Measurements from ENCODE around the gene HK1. TPM values are rescaled to one million over a fixed set of nuclear protein-coding genes. Genes with fewer than 3 reads are reported as not detected.

HK1 gene
- total RNA-seq, 1 donor from 2014 or later = 219 TPM

GRCh38 chr10:69363666-69364065 is 85.4 kb downstream of the HK1 start:
- Histone ChIP-seq H3K4me1 (peaks cover 57% of the 10 kb centered on the region), H3K36me3 (peaks cover 41% of the 10 kb centered on the region), H3K27ac (replicated peaks) (peak overlapping the region; percentile 78), H3K4me3 (no peak overlapping the region), H3K27me3 (ENCODE audit: low read depth) (no peaks in the 10 kb centered on the region), H3K9me3 (replicated peaks) (no peaks in the 10 kb centered on the region)
- intact Hi-C loops (cut with micrococcal nuclease) = no loop called here
- TF ChIP-seq CTCF (IDR thresholded peaks at IDR 0.05; ENCODE audit: borderline replicate concordance) = no peak
- no peak for DNase-seq

- intact Hi-C loops (cut with micrococcal nuclease) = no loop called here
- TF ChIP-seq CTCF (IDR thresholded peaks at IDR 0.05; ENCODE audit: borderline replicate concordance) = peak; percentile 16
- Histone ChIP-seq H3K4me1 (peaks cover 50% of the 10 kb centered on the region), H3K27ac (replicated peaks) (no peak overlapping the region), H3K36me3 (peaks cover 49% of the 10 kb centered on the region), H3K27me3 (ENCODE audit: low read depth) (no peaks in the 10 kb centered on the region), H3K4me3 (no peak overlapping the region), H3K9me3 (replicated peaks) (no peaks in the 10 kb centered on the region)
- DNase-seq = no peak
Measured at GRCh38 chr10:69364232-69364940, 86.1 kb downstream of the HK1 start.

GRCh38 chr10:69366738-69367137 is 88.4 kb downstream of the HK1 start:
- Histone ChIP-seq H3K9me3 (replicated peaks) (no peaks in the 10 kb centered on the region), H3K4me3 (no peak overlapping the region), H3K27me3 (ENCODE audit: low read depth) (no peaks in the 10 kb centered on the region), H3K27ac (replicated peaks) (no peak overlapping the region), H3K36me3 (peaks cover 72% of the 10 kb centered on the region), H3K4me1 (peaks cover 27% of the 10 kb centered on the region)
- intact Hi-C loops (cut with micrococcal nuclease) = no loop called here
- DNase-seq = no peak
- TF ChIP-seq CTCF (IDR thresholded peaks at IDR 0.05; ENCODE audit: borderline replicate concordance) = no peak

- H3K4me3 ChIP-seq = no peak overlapping the region
- TF ChIP-seq CTCF (IDR thresholded peaks at IDR 0.05; ENCODE audit: borderline replicate concordance) = no peak
- H3K9me3 ChIP-seq (replicated peaks) = no peaks in the 10 kb centered on the region
- peaks cover 79% of the 10 kb centered on the region for H3K36me3 ChIP-seq
- DNase-seq = no peak
- no peak overlapping the region for H3K27ac ChIP-seq (replicated peaks)
- H3K27me3 ChIP-seq (ENCODE audit: low read depth) = no peaks in the 10 kb centered on the region
- intact Hi-C loops (cut with micrococcal nuclease) = no loop called here
- H3K4me1 ChIP-seq = peaks cover 19% of the 10 kb centered on the region
Measured at GRCh38 chr10:69367469-69367868, 89.2 kb downstream of the HK1 start.

- intact Hi-C loops (cut with micrococcal nuclease) = loop anchor here (10.0 kb wide), 1 partner anchor 48 kb away; no protein-coding TSS in a partner anchor
- DNase-seq = no peak
- Histone ChIP-seq H3K9me3 (replicated peaks) (no peaks in the 10 kb centered on the region), H3K27me3 (ENCODE audit: low read depth) (no peaks in the 10 kb centered on the region), H3K4me3 (no peak overlapping the region), H3K4me1 (peaks cover 31% of the 10 kb centered on the region), H3K27ac (replicated peaks) (no peak overlapping the region), H3K36me3 (peaks cover 75% of the 10 kb centered on the region)
- TF ChIP-seq CTCF (IDR thresholded peaks at IDR 0.05; ENCODE audit: borderline replicate concordance) = no peak
Measured at GRCh38 chr10:69372126-69372980, 94.1 kb downstream of the HK1 start.
